Activated T-cell treated with anti-CD3 and anti-CD28 coated beads, Interleukin-2, amount 50 U/mL, for 48 hours (primary cell): ENCODE measurements around the gene MAN2C1.
A peak's percentile ranks its signal among the peaks of the same experiment; 100 is the strongest.
"Not testable (repeated sequence)": the region's sequence is repeated elsewhere in the genome, so short reads cannot be mapped to it uniquely, and the experiment has no call there.

Experiments used
- DNase-seq, 2 experiments: peaks; one replicate each; pipeline ENCODE4 v3.0.0-alpha.2; 2020

MAN2C1 gene

DNA sequence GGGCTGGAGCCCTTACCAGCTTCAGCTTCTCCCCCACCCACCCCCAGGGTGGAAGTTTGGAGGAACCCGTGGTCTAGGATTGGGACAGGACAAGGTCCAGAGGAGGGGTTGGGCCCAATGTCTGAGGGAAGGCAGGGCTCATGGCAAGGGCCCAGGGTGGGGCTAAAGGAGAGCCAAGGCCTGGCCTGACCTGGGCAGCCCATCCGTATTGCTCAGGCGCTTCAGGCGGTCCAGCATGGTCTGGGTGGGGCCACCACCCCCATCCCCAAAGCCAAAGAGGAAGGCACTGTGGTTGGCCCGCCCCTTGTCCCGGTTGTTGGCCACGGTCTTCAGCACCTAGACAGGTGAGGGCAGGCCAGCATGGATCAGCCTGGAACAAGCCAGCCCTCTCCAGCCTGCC lies 7.6 kb downstream of the MAN2C1 start:
- DNase-seq: no peak

DNA sequence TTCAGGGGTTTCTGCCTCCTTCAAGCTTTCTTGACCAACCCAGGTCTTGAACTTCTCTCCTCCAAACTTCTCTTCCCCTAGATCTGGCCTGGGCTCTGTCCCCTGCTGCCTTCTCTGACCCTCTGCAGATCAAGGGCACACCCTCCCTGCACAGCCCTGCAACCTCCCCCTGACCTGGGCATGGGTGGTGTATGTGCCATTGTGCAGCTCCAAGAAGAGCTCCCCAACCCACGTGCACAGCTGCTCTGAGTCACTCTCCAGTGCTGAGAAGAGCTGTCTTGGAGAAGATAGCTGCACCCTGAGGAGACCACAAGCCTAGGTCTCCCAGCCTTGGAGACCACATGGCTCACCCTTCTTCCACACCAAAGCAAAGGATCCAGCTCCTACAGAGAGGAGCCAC lies 8.0 kb downstream of the MAN2C1 start:
- DNase-seq: no peak

DNA sequence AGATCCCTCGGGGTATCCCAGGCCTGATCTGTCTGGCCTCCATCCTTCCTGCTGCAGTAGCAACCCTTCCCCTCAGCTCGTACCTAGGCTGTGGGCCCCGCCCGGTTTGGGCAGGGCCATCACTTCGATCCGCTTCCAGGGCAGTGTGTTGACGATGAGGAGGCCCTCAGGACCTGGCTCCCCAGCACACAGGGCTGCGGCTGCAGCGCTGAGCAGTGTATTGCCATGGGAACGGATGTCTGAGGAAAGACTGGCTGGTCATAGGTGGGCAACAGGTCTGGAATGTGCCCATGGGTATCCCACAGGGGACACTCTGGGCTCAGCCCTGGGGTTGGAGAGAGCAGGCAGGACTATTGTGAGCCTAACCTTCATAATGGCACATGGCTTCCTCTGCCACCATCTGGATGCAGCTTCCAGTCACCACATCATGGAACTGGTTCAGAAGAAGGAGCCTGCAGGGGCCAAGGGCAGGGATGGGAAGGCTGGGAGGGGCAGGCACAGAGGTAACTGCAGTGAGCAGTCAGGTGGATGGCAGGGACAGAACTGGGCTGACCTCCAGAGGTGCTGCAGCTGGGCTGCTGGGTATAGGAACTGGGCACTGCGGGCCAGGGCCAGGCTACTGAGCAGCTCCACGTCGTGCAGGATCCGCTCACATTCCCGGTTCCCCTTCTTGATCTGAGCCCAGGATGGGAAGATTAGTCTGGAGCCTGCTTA lies 8.7 kb downstream of the MAN2C1 start:
- peak in 1 of 2 experiments; percentile 15 for DNase-seq

- no peak for DNase-seq
Measured at GRCh38 chr15:75358771-75359536, 9.5 kb downstream of the MAN2C1 start.

- DNase-seq: no peak
Measured at GRCh38 chr15:75357976-75358673, 10.3 kb downstream of the MAN2C1 start.

- no peak for DNase-seq
Measured at GRCh38 chr15:75356517-75356916, 11.9 kb downstream of the MAN2C1 start.

- no peak for DNase-seq
Measured at GRCh38 chr15:75356006-75356405, 12.4 kb downstream of the MAN2C1 start.

- no peak for DNase-seq
Measured at GRCh38 chr15:75355369-75355768, 13.0 kb downstream of the MAN2C1 start.

DNA sequence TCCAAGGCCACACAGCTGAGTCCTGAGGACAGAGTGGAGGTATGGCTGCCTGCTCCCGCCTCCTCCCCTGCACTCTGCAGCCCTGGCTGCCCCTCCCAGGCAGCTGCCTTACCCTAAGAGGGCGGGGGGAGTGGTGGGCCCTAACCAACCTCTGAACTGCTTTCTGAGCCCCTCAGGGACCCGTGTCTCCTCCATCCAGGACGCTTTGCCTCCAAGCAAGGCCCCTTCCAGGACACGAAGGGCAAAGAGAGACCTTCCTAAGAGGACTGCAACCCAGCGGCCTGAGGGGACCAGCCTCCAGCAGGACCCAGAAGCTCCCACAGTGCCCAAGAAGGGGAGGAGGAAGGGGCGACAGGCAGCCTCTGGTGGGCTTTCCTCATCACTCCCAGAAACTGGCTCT lies 14.0 kb downstream of the MAN2C1 start:
- no peak for DNase-seq

GRCh38 chr15:75353604-75354003 lies 14.8 kb downstream of the MAN2C1 start:
- DNase-seq: no peak

GRCh38 chr15:75352186-75353080 lies 16.0 kb downstream of the MAN2C1 start:
- DNase-seq: no peak

DNA sequence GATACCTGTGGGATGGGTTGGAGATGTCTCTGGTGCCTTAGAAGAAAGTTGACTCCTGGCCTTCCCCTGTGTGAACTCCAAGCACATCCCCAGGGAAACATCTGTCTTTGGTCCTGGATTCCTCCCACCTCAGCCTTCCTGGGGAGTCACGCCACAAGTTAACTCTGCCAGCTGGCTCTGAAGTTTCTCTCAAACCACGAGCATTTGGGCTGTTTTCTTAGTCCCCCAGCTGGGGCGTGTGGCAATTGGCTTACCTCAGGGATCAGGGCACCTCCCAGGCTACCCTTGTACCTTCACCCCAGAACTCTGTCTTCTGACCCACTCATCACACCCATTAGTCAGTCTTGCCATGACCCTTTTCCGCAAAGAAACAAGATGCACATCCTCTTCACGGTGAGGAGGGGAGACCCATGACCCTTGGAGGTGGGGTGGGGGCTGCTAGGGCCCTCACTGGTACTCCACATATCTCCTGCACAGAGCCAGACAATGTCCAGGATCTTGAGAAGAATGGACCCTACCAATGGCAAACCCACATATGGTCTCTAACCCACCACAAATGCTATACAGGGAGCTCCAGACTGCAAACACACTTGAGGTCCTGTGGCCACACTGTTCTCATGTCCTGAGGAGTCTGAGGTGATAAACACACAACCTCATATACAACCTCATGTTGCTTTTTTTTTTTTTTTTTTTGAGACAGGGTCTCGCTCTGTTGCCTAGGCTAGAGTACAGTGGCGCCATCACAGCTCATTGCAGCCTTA lies 17.6 kb downstream of the MAN2C1 start:
- no peak for DNase-seq

DNA sequence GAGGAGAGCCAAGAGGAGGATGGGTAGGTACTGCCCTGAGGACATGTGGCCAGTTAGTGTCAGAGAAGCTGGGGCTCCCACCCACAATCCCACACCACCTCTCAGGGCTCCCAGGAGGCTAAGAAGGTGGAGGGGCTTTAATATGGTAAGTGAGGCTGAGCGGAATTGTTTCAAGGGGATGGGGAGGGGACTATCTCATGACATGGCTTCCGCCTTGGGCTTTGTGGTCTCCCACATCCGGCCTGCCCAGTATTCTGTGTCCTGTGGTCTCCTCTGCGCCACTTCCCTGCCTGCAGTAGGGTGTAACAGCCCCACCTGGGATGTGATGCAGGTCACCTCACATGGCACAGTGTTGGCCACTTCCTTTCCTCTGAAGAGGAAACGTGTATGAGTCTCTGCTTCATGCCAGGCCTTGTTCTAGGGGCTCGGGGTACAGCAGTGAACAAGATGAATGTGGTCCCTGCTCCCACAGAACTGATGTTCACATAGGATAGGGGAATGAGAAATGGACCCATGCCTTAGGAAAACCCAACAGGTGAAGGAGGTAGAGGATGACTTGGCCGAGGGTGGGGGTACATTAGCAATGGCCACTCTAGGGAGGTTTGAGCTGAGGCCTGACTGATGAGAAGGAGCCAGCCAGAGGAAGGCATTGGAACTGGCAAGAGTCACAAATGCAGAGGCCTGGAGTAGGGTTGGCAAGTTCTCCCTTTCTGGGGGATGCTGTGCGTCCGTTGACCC lies 18.4 kb downstream of the MAN2C1 start:
- peak; percentile 75 to 81 for DNase-seq

- DNase-seq: not testable (repeated sequence)
Measured at GRCh38 chr15:75349351-75349669, 19.1 kb downstream of the MAN2C1 start.

GRCh38 chr15:75348562-75349350 lies 19.7 kb downstream of the MAN2C1 start:
- peak in 1 of 2 experiments; percentile 34 for DNase-seq

- no peak for DNase-seq
Measured at GRCh38 chr15:75348034-75348561, 20.3 kb downstream of the MAN2C1 start.

DNA sequence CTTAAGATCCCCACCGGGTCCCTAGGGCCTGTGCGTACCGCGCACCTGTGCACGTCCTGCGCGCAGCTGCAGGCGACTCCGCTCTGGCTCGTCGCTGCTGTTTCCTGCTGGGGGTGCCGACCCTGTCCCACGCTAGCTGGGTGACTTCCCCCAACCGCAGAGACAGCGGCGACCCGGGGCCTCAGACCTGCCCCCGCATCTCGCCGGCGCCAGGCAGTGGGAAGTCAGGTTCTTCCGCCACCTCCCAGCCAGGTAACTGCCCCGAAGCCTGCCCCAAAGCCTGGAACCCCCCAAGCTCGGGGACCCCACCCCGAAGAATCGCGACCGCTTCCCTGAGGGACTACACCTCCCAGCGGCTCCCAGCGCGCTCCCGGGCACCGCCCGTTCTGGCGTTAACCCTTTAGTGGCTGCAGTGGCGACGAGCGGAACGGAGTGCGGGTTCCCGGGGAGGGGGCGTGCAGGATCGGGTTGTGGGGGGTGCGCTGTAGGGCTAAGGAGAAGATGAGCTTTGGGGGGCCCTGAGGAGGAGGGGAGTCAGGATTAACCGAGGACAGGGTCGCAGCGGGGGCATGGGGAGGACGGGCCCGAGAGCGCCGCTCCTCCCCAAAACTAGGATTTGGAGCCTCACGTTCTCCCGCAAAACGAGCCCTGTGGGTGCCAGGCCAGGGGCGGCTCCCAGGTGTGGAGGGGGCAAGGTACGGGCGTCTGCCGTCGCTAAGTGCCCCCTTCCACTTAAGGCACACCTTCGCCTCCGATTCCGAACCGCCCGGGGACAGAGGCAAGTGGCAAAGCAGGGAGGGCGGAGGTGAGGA lies 21.0 kb downstream of the MAN2C1 start:
- DNase-seq: peak; percentile 61 to 65

GRCh38 chr15:75346796-75347221 lies 21.6 kb downstream of the MAN2C1 start, which contains the start of gene NEIL1:
TSS of gene NEIL1 (plus strand) at chr15:75347039. CDS start at chr15:75348906, 1,867 bp downstream.
- DNase-seq: no peak

DNA sequence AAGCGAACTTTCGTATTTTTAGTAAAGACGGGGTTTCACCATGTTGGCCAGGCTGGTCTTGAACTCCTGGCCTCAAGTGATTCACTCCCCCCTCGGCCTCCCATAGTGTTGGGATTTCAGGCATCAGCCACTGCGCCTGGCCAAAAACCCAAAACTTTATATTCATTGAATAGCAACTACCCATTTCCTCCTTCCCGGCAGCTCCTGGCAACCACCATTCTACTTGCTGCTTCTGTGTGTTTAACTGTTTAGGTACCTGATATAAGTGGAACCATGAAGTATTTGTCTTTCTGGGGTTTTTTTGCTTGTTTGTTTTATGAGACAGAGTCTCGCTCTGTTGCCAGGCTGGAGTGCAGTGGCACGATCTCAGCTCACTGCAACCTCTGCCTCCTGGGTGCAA lies 24.5 kb downstream of the MAN2C1 start:
- DNase-seq: not testable (repeated sequence)
